IPS DF 6.9 (cell line): Measurements from ENCODE around the gene ALPK1.

Experiments used
- DNase-seq: peaks from one replicate; pipeline ENCODE4 v3.0.0-alpha.2; 2013; ENCODE audit warnings: low read depth, low spot score
- H3K27ac ChIP-seq: one replicate; pipeline ENCODE4 v1.5.1; 2013; ENCODE audit warnings: low read length, control low read depth
- H3K27me3 ChIP-seq: 2 replicates; pipeline ENCODE4 v1.6.1; 2013; ENCODE audit warnings: mild to moderate bottlenecking, low read length; ENCODE audit not compliant: control insufficient read depth, insufficient read depth
- H3K36me3 ChIP-seq: 2 replicates; pipeline ENCODE4 v1.6.1; 2013; ENCODE audit warnings: low read length; ENCODE audit not compliant: control insufficient read depth, insufficient read depth
- H3K4me1 ChIP-seq: 2 replicates; pipeline ENCODE4 v1.6.1; 2013; ENCODE audit warnings: low read length; ENCODE audit not compliant: control insufficient read depth, insufficient read depth
- H3K4me3 ChIP-seq: 2 replicates; pipeline ENCODE4 v1.5.1; 2013; ENCODE audit warnings: mild to moderate bottlenecking, low read length
- H3K9me3 ChIP-seq: 2 replicates; pipeline ENCODE4 v1.6.1; 2013; ENCODE audit warnings: low read length, inconsistent platforms; ENCODE audit not compliant: control insufficient read depth, insufficient read depth
- WGBS: extraction: QIAGEN DNeasy Blood & Tissue Kit; methylation state at CpG from one replicate; pipeline ENCODE4 v1.1.7; 2013; ENCODE audit warnings: mixed read lengths, missing lambda C conversion rate; ENCODE audit not compliant: insufficient read length, insufficient coverage; 5-methylcytosine and 5-hydroxymethylcytosine counted together

Gene ALPK1

DNA sequence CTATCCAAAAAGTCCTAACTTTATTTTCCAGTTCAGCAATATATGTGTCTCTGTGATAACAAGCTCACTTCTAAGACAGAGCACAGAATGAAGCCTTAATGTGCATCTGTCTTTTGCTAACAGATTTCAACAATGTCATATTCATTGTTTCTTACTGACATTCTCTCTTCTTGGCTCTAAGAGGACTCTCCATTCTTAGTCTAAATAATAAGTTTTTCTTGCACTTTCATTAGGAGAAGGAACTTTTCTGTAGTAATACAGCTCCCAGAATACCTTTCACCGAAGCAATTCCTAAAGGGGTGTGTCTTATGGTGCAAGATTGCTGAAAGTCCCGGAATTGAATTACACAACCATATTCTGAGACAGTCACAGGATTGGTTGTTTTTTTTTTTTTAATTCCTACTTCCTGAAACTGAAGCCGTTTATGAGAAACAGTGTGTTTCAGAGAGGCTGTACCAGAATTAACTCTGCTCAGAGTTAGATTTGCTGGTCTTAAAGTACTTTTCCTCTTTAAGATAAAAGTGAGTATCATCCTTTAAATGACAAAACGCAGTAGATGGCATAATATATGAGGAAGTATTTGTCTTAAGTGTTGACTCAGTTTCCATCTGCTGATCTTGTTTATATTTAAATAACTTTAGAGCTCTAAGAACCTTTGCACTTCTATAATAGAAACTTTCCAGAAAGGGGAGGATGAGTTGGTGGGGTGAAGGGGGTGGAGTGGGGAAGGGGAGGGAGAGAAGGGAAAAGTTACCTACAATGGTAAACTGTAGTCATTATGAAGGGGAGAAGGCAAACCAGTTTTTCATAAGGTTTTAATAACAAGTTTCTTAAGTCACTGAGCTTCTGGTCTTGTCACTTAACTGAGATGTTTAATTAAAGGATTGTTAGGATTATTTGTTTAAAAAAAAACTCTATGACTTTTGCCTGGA is at the start of gene ALPK1:
TSS of gene ALPK1 (plus strand) at position 421 of the 932 bp plus-strand sequence.
- Histone ChIP-seq H3K4me3 (no peak within 1 kb of the TSS), H3K4me1 (no peaks in the 10 kb centered on the region), H3K9me3 (no peaks in the 10 kb centered on the region), H3K36me3 (no peaks in the 10 kb centered on the region), H3K27ac (no peak within 1 kb of the TSS), H3K27me3 (no peaks in the 10 kb centered on the region)
- no peak for DNase-seq
- no CpG with 5 or more reads among the region's 4 CpGs for WGBS

GRCh38 chr4:112251019-112251643 is 46.0 kb upstream of the ALPK1 start:
- no peak overlapping the region for H3K27ac ChIP-seq
- WGBS = no CpG with 5 or more reads among the region's 3 CpGs

GRCh38 chr4:112252234-112252633 is 44.9 kb upstream of the ALPK1 start:
- H3K27ac ChIP-seq = no peak overlapping the region
- no CpG with 5 or more reads among the region's 1 CpG for WGBS

More at GRCh38 chr4:112251019-112251643, 46.0 kb upstream of the ALPK1 start:
- Histone ChIP-seq H3K36me3 (no peaks in the 10 kb centered on the region), H3K4me3 (no peak overlapping the region), H3K27me3 (no peaks in the 10 kb centered on the region), H3K4me1 (no peaks in the 10 kb centered on the region), H3K9me3 (no peaks in the 10 kb centered on the region)
- DNase-seq = no peak

DNA sequence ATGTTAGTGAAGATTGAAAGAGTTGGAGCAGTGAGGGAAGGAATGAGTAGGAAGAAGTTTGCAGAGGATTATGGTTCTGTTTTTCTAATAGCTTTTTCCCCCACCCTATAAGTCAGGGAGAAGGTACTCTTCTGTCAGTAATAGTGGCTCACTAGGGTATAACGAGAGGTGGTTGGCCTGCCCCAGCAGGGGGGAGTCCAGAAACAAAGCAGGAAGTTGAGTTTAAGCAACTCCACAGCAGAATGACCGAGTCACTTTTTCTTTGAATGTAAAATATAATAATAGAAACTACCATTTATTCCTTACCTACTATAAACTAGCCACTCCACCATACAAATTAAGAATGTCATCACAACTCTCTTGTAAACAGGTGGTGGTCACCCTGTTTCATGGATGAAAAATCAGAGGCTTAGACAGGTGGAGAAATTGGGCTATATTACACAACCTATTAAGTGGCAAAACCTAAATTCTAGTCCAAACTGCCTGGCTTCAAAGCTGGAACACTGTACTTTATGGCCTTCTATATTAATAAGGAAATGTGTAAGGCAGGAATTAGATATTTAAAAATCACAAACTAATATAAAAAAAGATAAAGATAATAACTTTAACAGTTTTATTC is 43.7 kb upstream of the ALPK1 start:
- no peak for DNase-seq
- no peaks in the 10 kb centered on the region for H3K4me1 ChIP-seq
- no peaks in the 10 kb centered on the region for H3K36me3 ChIP-seq
- H3K27ac ChIP-seq = no peak overlapping the region
- H3K9me3 ChIP-seq = no peaks in the 10 kb centered on the region
- no CpG with 5 or more reads among the region's 2 CpGs for WGBS
- no peak overlapping the region for H3K4me3 ChIP-seq
- H3K27me3 ChIP-seq = no peaks in the 10 kb centered on the region

More at GRCh38 chr4:112252234-112252633, 44.9 kb upstream of the ALPK1 start:
- H3K36me3 ChIP-seq = no peaks in the 10 kb centered on the region
- no peaks in the 10 kb centered on the region for H3K9me3 ChIP-seq
- H3K4me1 ChIP-seq = no peaks in the 10 kb centered on the region
- H3K4me3 ChIP-seq = no peak overlapping the region
- no peak for DNase-seq
- no peaks in the 10 kb centered on the region for H3K27me3 ChIP-seq

- Histone ChIP-seq H3K4me3 (no peak overlapping the region), H3K27me3 (no peaks in the 10 kb centered on the region), H3K27ac (no peak overlapping the region), H3K9me3 (no peaks in the 10 kb centered on the region), H3K36me3 (no peaks in the 10 kb centered on the region), H3K4me1 (no peaks in the 10 kb centered on the region)
- no peak for DNase-seq
- no CpG with 5 or more reads among the region's 2 CpGs for WGBS
Measured at GRCh38 chr4:112257098-112257497, 40.1 kb upstream of the ALPK1 start.

GRCh38 chr4:112266823-112267222 is 30.3 kb upstream of the ALPK1 start:
- Histone ChIP-seq H3K4me1 (peaks cover 3% of the 10 kb centered on the region; the same call in 1 of the 2 replicates), H3K4me3 (no peak overlapping the region), H3K27me3 (no peaks in the 10 kb centered on the region), H3K36me3 (no peaks in the 10 kb centered on the region; the same call in 1 of the 2 replicates), H3K9me3 (no peaks in the 10 kb centered on the region), H3K27ac (no peak overlapping the region)
- no peak for DNase-seq
- no CpG with 5 or more reads among the region's 2 CpGs for WGBS

- Histone ChIP-seq H3K9me3 (no peaks in the 10 kb centered on the region), H3K36me3 (no peaks in the 10 kb centered on the region; the same call in 1 of the 2 replicates), H3K27ac (no peak overlapping the region), H3K4me1 (peaks cover 3% of the 10 kb centered on the region; the same call in 1 of the 2 replicates), H3K4me3 (no peak overlapping the region), H3K27me3 (no peaks in the 10 kb centered on the region)
- DNase-seq = no peak
- WGBS = 100% methylated on average over 1 of the region's 1 CpG
Measured at GRCh38 chr4:112270051-112270450, 27.1 kb upstream of the ALPK1 start.

GRCh38 chr4:112270640-112271421 is 26.3 kb upstream of the ALPK1 start:
- WGBS = no CpG with 5 or more reads among the region's 8 CpGs
- Histone ChIP-seq H3K27ac (no peak overlapping the region), H3K36me3 (no peaks in the 10 kb centered on the region; the same call in 1 of the 2 replicates)

GRCh38 chr4:112272292-112272691 is 24.9 kb upstream of the ALPK1 start:
- Histone ChIP-seq H3K4me3 (no peak overlapping the region), H3K27ac (no peak overlapping the region), H3K27me3 (no peaks in the 10 kb centered on the region), H3K36me3 (no peaks in the 10 kb centered on the region; the same call in 1 of the 2 replicates), H3K9me3 (no peaks in the 10 kb centered on the region), H3K4me1 (peaks cover 3% of the 10 kb centered on the region; the same call in 1 of the 2 replicates)
- WGBS = no CpG with 5 or more reads among the region's 4 CpGs
- no peak for DNase-seq

More at GRCh38 chr4:112270640-112271421, 26.3 kb upstream of the ALPK1 start:
- DNase-seq = no peak
- H3K9me3 ChIP-seq = no peaks in the 10 kb centered on the region
- no peak overlapping the region for H3K4me3 ChIP-seq
- peaks cover 3% of the 10 kb centered on the region; the same call in 1 of the 2 replicates for H3K4me1 ChIP-seq
- no peaks in the 10 kb centered on the region for H3K27me3 ChIP-seq
